H1 (cell line): Measurements from ENCODE around the gene NT5C3B. TPM values are rescaled to one million over a fixed set of nuclear protein-coding genes. Genes with fewer than 3 reads are reported as not detected.

Experiments
- CTCF ChIA-PET: fragments of 300-600 bp; sonication (Branson Sonifier 250); formaldehyde crosslinking; loops from one replicate; lab custom pipeline; 2021; ENCODE audit not compliant: partially characterized antibody; lab: Charles Lee
- POLR2A ChIA-PET: fragments of 300-600 bp; sonication (Branson Sonifier 250); formaldehyde crosslinking; loops from one replicate; lab custom pipeline; 2021; ENCODE audit warnings: inconsistent platforms; ENCODE audit not compliant: partially characterized antibody; lab: Charles Lee
- DNase-seq, 2 experiments: peaks; one replicate each; pipeline versions ENCODE4 v3.0.0 to v3.0.0-alpha.2; 2010 to 2022; ENCODE audit warnings: low spot score in 2 of 2, low read depth in 1 of 2, mixed read lengths in 1 of 2
- FAIRE-seq: peaks from 2 replicates; lab custom pipeline; 2011; peaks lifted over from hg19 to GRCh38; lab: Jason Lieb, UNC
- H2AFZ ChIP-seq: 2 replicates; pipeline ENCODE4 v1.8.1; 2012; ENCODE audit warnings: low read length, inconsistent platforms
- H2AK5ac ChIP-seq: 2 replicates; pipeline ENCODE4 v1.6.1; 2013; ENCODE audit warnings: low read depth, low read length
- H2BK120ac ChIP-seq: replicated peaks from 2 replicates; pipeline ENCODE3; 2013; ENCODE audit warnings: low read depth, low read length, inconsistent platforms
- H2BK12ac ChIP-seq: 2 replicates; pipeline ENCODE4 v1.6.1; 2013; ENCODE audit warnings: low read depth, low read length
- H2BK15ac ChIP-seq: 2 replicates; pipeline ENCODE4 v1.6.1; 2013; ENCODE audit warnings: low read length
- H2BK20ac ChIP-seq: 2 replicates; pipeline ENCODE4 v1.6.1; 2013; ENCODE audit warnings: low read length
- H2BK5ac ChIP-seq: 2 replicates; pipeline ENCODE4 v1.6.1; 2013; ENCODE audit warnings: low read depth, low read length
- H3K14ac ChIP-seq: 2 replicates; pipeline ENCODE4 v1.6.1; 2013; ENCODE audit warnings: inconsistent platforms; ENCODE audit not compliant: insufficient read length
- H3K18ac ChIP-seq: 2 replicates; pipeline ENCODE4 v1.6.1; 2013; ENCODE audit warnings: low read length; ENCODE audit errors: extremely low read depth
- H3K23ac ChIP-seq: 2 replicates; pipeline ENCODE4 v1.6.1; 2013; ENCODE audit warnings: inconsistent platforms; ENCODE audit not compliant: insufficient read length
- H3K23me2 ChIP-seq: 2 replicates; pipeline ENCODE4 v1.6.1; 2013; ENCODE audit warnings: low read depth, low read length
- H3K27ac ChIP-seq: 2 replicates; pipeline ENCODE4 v1.6.1; 2011; ENCODE audit warnings: low read depth, low read length, inconsistent platforms
- H3K27me3 ChIP-seq, 4 experiments: replicated peaks in 1 of 4; 1 replicate in 1 of 4; 2 replicates in 3 of 4; pipeline versions ENCODE4 v1.6.1 to v1.8.1; 2011 to 2013; ENCODE audit warnings: low read length in 3 of 4, mild to moderate bottlenecking in 3 of 4, inconsistent platforms in 2 of 4, mixed read lengths in 2 of 4, moderate library complexity in 1 of 4; ENCODE audit not compliant: control insufficient read depth in 3 of 4, insufficient read depth in 3 of 4; ENCODE audit errors: extremely low read depth in 1 of 4
- H3K36me3 ChIP-seq, 4 experiments: 2 replicates each; pipeline versions ENCODE4 v1.6.1 to v1.8.1; 2011 to 2013; ENCODE audit warnings: mild to moderate bottlenecking in 4 of 4, low read length in 3 of 4, moderate library complexity in 2 of 4, control low read depth in 1 of 4, inconsistent platforms in 1 of 4; ENCODE audit not compliant: insufficient read depth in 4 of 4, control insufficient read depth in 2 of 4
- H3K4ac ChIP-seq: replicated peaks from 2 replicates; pipeline ENCODE3; 2013; ENCODE audit warnings: low read length, low read depth, mixed read lengths, inconsistent platforms; ENCODE audit not compliant: insufficient read length
- H3K4me1 ChIP-seq, 4 experiments: replicated peaks in 1 of 4; 1 replicate in 1 of 4; 2 replicates in 3 of 4; pipeline versions ENCODE4 v1.6.1 to v1.8.1; 2011 to 2013; ENCODE audit warnings: low read length in 3 of 4, inconsistent platforms in 2 of 4, mixed read lengths in 1 of 4; ENCODE audit not compliant: insufficient read depth in 4 of 4, control insufficient read depth in 3 of 4
- H3K4me2 ChIP-seq, 2 experiments: 2 replicates each; pipeline versions ENCODE4 v1.6.1 to v1.8.1; 2011 to 2013; ENCODE audit warnings: low read depth in 2 of 2, low read length in 2 of 2, control low read depth in 1 of 2, inconsistent platforms in 1 of 2, mild to moderate bottlenecking in 1 of 2; ENCODE audit not compliant: insufficient read depth in 1 of 2
- H3K4me3 ChIP-seq, 4 experiments: fragments of 200-600, 300-600 bp in 1 of 4; sonication (generic), shearing (Covaris generic), sonication (Bioruptor Twin) in 1 of 4; 2 replicates each; pipeline versions ENCODE4 v1.5.1 to v1.8.1; 2011 to 2016; ENCODE audit warnings: low read length in 4 of 4, low read depth in 3 of 4, control low read depth in 2 of 4, inconsistent platforms in 2 of 4, mild to moderate bottlenecking in 2 of 4, mixed read lengths in 1 of 4, moderate library complexity in 1 of 4; ENCODE audit not compliant: insufficient read depth in 2 of 4; ENCODE audit errors: extremely low read depth in 1 of 4
- H3K56ac ChIP-seq: replicated peaks from 2 replicates; pipeline ENCODE3; 2013; ENCODE audit warnings: low read depth, mild to moderate bottlenecking, mixed read lengths, low read length, inconsistent platforms; ENCODE audit not compliant: insufficient read length
- H3K79me1 ChIP-seq: 2 replicates; pipeline ENCODE4 v1.6.1; 2013; ENCODE audit warnings: low read depth, low read length, control low read depth
- H3K79me2 ChIP-seq, 2 experiments: 2 replicates each; pipeline versions ENCODE4 v1.6.1 to v1.8.1; 2012 to 2013; ENCODE audit warnings: low read length in 2 of 2, mild to moderate bottlenecking in 2 of 2, inconsistent platforms in 1 of 2; ENCODE audit not compliant: insufficient read depth in 2 of 2, control insufficient read depth in 1 of 2
- H3K9ac ChIP-seq, 4 experiments: replicated peaks in 1 of 4; 1 replicate in 1 of 4; 2 replicates in 3 of 4; pipeline versions ENCODE4 v1.6.1 to v1.8.1; 2011 to 2013; ENCODE audit warnings: low read depth in 3 of 4, low read length in 3 of 4, control low read depth in 2 of 4, mild to moderate bottlenecking in 2 of 4, moderate library complexity in 2 of 4, inconsistent platforms in 1 of 4; ENCODE audit errors: extremely low read depth in 1 of 4
- H3K9me3 ChIP-seq, 2 experiments: 2 replicates each; pipeline versions ENCODE4 v1.6.1 to v1.8.1; 2012 to 2013; ENCODE audit warnings: mild to moderate bottlenecking in 2 of 2, moderate library complexity in 2 of 2, control low read depth in 1 of 2, inconsistent platforms in 1 of 2, low read depth in 1 of 2, low read length in 1 of 2, mixed read lengths in 1 of 2; ENCODE audit not compliant: insufficient read depth in 2 of 2
- H4K20me1 ChIP-seq, 2 experiments: replicated peaks in 1 of 2; 2 replicates each; pipeline versions ENCODE3 to v1.8.1; 2011 to 2013; ENCODE audit warnings: inconsistent platforms in 2 of 2, low read length in 2 of 2, mild to moderate bottlenecking in 1 of 2; ENCODE audit not compliant: insufficient read depth in 2 of 2, control insufficient read depth in 1 of 2
- H4K5ac ChIP-seq: 2 replicates; pipeline ENCODE4 v1.6.1; 2013; ENCODE audit warnings: low read length, low read depth, mixed read lengths, inconsistent platforms; ENCODE audit not compliant: insufficient read length
- H4K8ac ChIP-seq: 2 replicates; pipeline ENCODE4 v1.8.0; 2013; ENCODE audit warnings: mild to moderate bottlenecking, moderate library complexity, low read length, inconsistent platforms; ENCODE audit not compliant: insufficient read depth; ENCODE audit errors: extremely low read depth
- H4K91ac ChIP-seq: replicated peaks from 2 replicates; pipeline ENCODE3; 2013; ENCODE audit warnings: low read length, mixed read lengths, inconsistent platforms; ENCODE audit not compliant: insufficient read length
- GABPA ChIP-seq: IDR thresholded peaks from 2 replicates; pipeline ENCODE4 v1.6.1; 2011; ENCODE audit warnings: mild to moderate bottlenecking, low read length, moderate library complexity, borderline replicate concordance; ENCODE audit not compliant: insufficient read depth
- WGBS, 2 experiments: shearing (Covaris generic) in 1 of 2; methylation state at CpG; one replicate each; pipeline versions ENCODE4 v1.1.6 to v1.1.7; 2013 to 2015; ENCODE audit warnings: low lambda C conversion rate in 2 of 2, mixed read lengths in 2 of 2, inconsistent platforms in 1 of 2, low coverage in 1 of 2, missing lambda C conversion rate in 1 of 2; ENCODE audit not compliant: insufficient replicate concordance in 2 of 2, insufficient coverage in 1 of 2, insufficient read length in 1 of 2; ENCODE audit errors: extremely low coverage in 1 of 2, missing lambda C conversion rate in 1 of 2; 5-methylcytosine and 5-hydroxymethylcytosine counted together
- polyA plus RNA-seq, 7 experiments: library from polyadenylated mRNA; depleted of rRNA in 3 of 7; stranded (reverse) in 5 of 7; unstranded in 2 of 7; fragments of >200 nt in 5 of 7; fragments of 200-250 nt in 2 of 7; gene quantifications; 1 replicate in 5 of 7; 2 replicates in 1 of 7; 4 replicates in 1 of 7; pipeline versions ENCODE4 v1.2.1 to v1.2.3, GENCODE V29; 2011 to 2013; ENCODE audit warnings: missing spikeins in 2 of 7, mixed read lengths in 2 of 7
- total RNA-seq: library from RNA; stranded (reverse); fragmentation: NEBNext Ultra II Directional; extraction: Animal tissue kit (Norgen Biotek cat#: 25700); gene quantifications from 2 replicates; pipeline ENCODE4 v1.2.1, GENCODE V29; 2021

Gene NT5C3B
- total and polyA plus RNA-seq, 2 of the 8 experiments (the other 6 are each of a cell fraction or from before 2014, with no cell fraction given): 68.7 to 94.5 TPM

DNA sequence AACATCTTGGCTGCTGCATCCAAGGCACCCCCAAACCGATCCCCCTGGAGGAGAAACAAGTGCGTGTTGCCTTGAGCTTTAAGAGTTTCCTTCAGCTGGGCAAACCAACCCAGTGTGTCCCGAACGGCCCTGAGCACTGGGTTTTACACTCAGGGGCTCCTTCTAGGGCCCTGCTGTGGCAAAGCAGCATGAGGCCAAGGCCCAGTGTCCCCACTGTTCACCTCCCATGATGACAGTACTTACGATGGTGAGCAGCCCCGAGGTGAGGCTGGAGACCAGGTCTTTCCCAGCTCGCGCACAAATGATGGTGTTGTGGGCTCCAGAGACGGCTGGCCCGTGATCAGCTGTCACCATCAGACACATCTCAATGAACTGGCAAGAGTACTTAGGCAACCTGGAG, 35.8 kb upstream of the NT5C3B start:
- no peak overlapping the region for H3K4ac ChIP-seq
- H3K4me3 ChIP-seq: no peak overlapping the region
- peaks cover 0 to 3% of the 10 kb centered on the region in 2 experiments; a peak in 1 of 4 replicates for H3K9me3 ChIP-seq
- H3K56ac ChIP-seq: no peak overlapping the region
- H2BK5ac ChIP-seq: no peak overlapping the region
- DNase-seq (no peak), FAIRE-seq (no peak)
- H4K20me1 ChIP-seq: peaks cover 0 to 11% of the 10 kb centered on the region in 2 experiments
- H2AK5ac ChIP-seq: no peak overlapping the region
- H2BK120ac ChIP-seq: no peak overlapping the region
- H3K4me2 ChIP-seq: no peak overlapping the region
- no peak overlapping the region for H2AFZ ChIP-seq
- H4K91ac ChIP-seq: no peak overlapping the region
- no peak overlapping the region for H3K14ac ChIP-seq
- no peaks in the 10 kb centered on the region for H3K79me2 ChIP-seq
- H3K4me1 ChIP-seq: no peaks in the 10 kb centered on the region
- no peak overlapping the region for H2BK15ac ChIP-seq
- H3K23me2 ChIP-seq: no peaks in the 10 kb centered on the region
- H3K36me3 ChIP-seq: peaks cover 35 to 82% (median 71%) of the 10 kb centered on the region in 4 experiments
- H3K18ac ChIP-seq: no peak overlapping the region
- ChIA-PET CTCF (interaction anchor here (1.4 kb wide), 1 partner anchor 10 kb away, joined by 3 read pairs; no protein-coding TSS in a partner anchor), POLR2A (interaction anchor here (1.0 to 1.8 kb wide), 3 partner anchors 8 to 184 kb away, joined by 3 to 4 read pairs (median 3); no protein-coding TSS in a partner anchor)
- no peak overlapping the region for H4K8ac ChIP-seq
- no peak overlapping the region for H4K5ac ChIP-seq
- no peak overlapping the region for H2BK20ac ChIP-seq
- WGBS, 2 experiments: 95% methylated on average over 10 of the region's 10 CpGs; no CpG with 5 or more reads in 1 of the 2 experiments
- H3K27ac ChIP-seq: no peak overlapping the region
- H3K79me1 ChIP-seq: no peaks in the 10 kb centered on the region; the same call in 1 of the 2 replicates
- H3K9ac ChIP-seq: no peak overlapping the region
- no peaks in the 10 kb centered on the region for H3K27me3 ChIP-seq
- no peak overlapping the region for H3K23ac ChIP-seq
- H2BK12ac ChIP-seq: no peak overlapping the region
- no peak for TF ChIP-seq GABPA
